ENCODE measurements around the gene PEX5L. TPM values are rescaled to one million over a fixed set of nuclear protein-coding genes. Genes with fewer than 3 reads are reported as not detected.

Gene PEX5L
- total RNA-seq, 1 donor: under 0.01 TPM

DNA sequence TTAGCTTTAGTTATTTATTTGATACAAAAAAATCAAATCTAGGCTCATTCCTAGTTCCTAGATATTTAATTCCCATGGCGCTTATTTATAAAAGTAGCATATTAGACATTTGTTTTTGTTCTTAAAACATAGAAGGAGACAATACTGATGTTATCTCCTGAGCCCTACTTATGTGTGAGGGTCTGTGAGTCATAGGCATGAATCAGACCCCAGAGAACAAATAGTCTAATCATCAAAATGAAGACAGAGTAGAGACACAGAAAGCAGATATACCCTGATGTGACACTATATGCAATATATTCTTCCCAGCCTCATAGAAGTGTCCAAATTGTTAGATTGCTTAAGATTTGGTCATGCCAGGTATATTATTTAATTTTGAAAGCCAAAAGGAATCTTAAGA is 44.9 kb downstream of the PEX5L start:
- no peak for DNase-seq (ENCODE audit: low read depth)
- no peak overlapping the region for H3K4me3 ChIP-seq (ENCODE audit: low read depth, low read length)
- TF ChIP-seq, protein P1, sequence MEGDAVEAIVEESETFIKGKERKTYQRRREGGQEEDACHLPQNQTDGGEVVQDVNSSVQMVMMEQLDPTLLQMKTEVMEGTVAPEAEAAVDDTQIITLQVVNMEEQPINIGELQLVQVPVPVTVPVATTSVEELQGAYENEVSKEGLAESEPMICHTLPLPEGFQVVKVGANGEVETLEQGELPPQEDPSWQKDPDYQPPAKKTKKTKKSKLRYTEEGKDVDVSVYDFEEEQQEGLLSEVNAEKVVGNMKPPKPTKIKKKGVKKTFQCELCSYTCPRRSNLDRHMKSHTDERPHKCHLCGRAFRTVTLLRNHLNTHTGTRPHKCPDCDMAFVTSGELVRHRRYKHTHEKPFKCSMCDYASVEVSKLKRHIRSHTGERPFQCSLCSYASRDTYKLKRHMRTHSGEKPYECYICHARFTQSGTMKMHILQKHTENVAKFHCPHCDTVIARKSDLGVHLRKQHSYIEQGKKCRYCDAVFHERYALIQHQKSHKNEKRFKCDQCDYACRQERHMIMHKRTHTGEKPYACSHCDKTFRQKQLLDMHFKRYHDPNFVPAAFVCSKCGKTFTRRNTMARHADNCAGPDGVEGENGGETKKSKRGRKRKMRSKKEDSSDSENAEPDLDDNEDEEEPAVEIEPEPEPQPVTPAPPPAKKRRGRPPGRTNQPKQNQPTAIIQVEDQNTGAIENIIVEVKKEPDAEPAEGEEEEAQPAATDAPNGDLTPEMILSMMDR (IDR thresholded peaks at IDR 0.05; ENCODE audit: insufficient read depth, low read depth, low read length): no peak

DNA sequence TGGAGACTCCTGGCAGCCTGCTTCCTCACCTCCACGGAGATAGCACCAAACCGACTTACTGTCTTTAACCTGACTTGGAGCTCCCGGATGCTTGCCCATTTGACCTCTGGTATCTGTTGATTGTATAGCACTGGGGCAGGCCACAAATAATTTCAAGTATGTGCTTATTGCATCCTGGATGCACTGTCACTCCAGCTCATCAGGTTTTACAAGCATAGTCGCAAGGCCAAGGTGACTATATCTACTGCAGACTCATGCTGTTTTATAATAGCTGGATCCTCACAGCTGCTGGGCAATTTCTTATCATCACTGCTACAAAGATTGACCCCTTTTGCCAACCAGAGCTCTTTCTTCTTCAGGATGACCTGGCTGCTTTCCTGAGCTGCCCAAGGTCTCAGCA is 45.6 kb downstream of the PEX5L start:
- no peak overlapping the region for H3K4me3 ChIP-seq (ENCODE audit: low read depth, low read length)
- no peak for DNase-seq (ENCODE audit: low read depth)
- TF ChIP-seq, protein P1 (IDR thresholded peaks at IDR 0.05; ENCODE audit: insufficient read depth, low read depth, low read length): no peak

DNA sequence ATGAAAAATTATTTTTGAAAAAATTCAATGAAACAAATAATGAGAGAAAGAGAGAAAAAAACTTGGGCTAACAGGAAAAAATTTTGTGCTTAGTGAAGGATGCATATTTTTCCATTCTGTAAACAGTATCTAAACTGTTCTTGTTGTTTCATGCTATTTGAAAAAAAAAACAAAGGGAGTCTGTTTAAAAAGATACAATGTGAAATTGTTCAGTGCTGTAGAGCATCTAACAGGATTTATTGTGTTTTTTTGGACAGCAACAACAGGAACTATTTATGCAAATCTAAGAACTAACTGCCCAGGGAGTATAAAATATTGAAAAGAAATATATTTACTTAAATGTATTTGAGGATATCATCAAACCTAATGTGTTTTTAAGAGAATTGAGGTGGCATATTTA is 55.1 kb downstream of the PEX5L start:
- no peak overlapping the region for H3K4me3 ChIP-seq (ENCODE audit: low read depth, low read length)
- DNase-seq (ENCODE audit: low read depth): no peak
- TF ChIP-seq, protein P1 (IDR thresholded peaks at IDR 0.05; ENCODE audit: insufficient read depth, low read depth, low read length): no peak

DNA sequence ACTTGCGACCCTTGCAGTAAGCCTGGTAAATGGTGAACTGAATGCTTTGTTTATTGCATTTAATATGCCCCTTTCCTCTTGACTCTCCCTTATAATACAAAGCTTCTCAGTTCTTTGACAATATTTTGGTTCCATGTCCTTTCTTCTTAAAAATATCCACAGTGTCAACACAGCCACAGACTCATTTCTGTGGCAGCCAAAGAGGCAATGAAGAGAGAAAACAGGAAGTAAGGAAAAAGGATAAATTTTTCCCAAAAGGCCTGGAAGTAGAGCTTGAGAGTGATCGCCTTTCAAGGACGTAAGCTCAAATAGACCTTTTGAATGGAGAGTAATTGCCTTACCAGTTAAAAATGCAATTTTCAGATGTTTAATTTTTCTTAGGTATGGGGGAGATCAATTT is 59.4 kb downstream of the PEX5L start:
- H3K4me3 ChIP-seq (ENCODE audit: low read depth, low read length): no peak overlapping the region
- TF ChIP-seq, protein P1 (IDR thresholded peaks at IDR 0.05; ENCODE audit: insufficient read depth, low read depth, low read length): no peak
- DNase-seq (ENCODE audit: low read depth): no peak

DNA sequence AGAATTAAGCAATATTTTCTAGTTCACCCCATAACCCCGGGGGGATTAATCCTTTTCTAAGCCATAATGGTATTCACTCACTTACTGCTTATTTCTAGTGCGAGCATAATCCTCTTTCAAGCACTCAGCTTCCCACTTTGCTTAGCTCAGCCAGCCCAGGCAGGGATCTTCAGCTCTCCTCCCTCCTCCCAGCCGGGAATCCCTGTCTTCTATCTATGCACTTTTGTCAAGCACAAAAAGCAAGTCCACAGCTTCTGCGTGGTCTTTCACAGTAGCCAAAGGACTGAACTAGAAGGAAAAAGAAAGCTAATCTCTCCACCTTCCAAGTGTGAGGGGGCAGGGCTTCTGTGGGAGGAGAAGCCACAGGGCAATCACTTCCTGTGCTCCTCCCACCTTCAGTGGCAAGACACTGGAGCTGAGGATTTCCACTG is 62.8 kb downstream of the PEX5L start:
- no peak for DNase-seq (ENCODE audit: low read depth)
- TF ChIP-seq, protein P1 (IDR thresholded peaks at IDR 0.05; ENCODE audit: insufficient read depth, low read depth, low read length): no peak
- H3K4me3 ChIP-seq (ENCODE audit: low read depth, low read length): no peak overlapping the region

DNA sequence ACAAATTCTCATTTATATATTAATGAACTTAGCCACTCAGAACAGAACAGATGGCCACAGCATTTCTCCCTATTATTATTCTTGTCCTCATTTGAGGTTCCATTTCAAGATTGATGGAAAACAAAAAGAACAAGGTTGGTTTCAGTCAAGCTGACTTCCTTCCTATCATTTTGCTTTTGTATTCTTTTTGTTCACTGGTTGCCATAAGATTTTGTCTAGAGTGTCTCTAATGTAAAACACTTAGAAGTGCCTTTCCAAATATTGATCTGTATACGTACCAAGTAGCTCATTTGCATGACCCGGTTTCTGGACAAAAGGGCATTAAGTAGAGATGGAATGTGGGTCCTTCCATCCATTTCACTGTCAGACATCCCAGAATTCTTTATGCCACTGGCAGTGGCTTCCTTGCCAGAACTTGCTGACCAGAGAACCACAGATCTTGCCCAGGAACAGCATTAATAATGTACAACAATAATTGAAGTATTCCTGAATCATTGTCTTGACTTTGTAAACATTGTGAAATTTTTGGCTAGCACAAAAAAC is 63.8 kb downstream of the PEX5L start:
- no peak for DNase-seq (ENCODE audit: low read depth)

More for the DNA sequence above, 63.8 kb downstream of the PEX5L start:
- TF ChIP-seq, protein P1 (IDR thresholded peaks at IDR 0.05; ENCODE audit: insufficient read depth, low read depth, low read length): no peak
- no peak overlapping the region for H3K4me3 ChIP-seq (ENCODE audit: low read depth, low read length)
